Measurements from ENCODE around the gene MAPK7.

GRCh38 chr17:19409066-19409465 lies 30.8 kb downstream of the MAPK7 start:
- TF ChIP-seq CTCF (IDR thresholded peaks at IDR 0.05; ENCODE audit: poor library complexity) (no peak), EZH2 (IDR thresholded peaks at IDR 0.05; ENCODE audit: borderline replicate concordance) (no peak), EZH2phosphoT487 (IDR thresholded peaks at IDR 0.05; ENCODE audit: low read depth, severe bottlenecking, unreplicated experiment) (no peak)
